GM18508 (cell line): ENCODE data around the gene KIAA0232.
A peak's percentile ranks its signal among the peaks of the same experiment; 100 is the strongest.
"Not testable (repeated sequence)": the region's sequence is repeated elsewhere in the genome, so short reads cannot be mapped to it uniquely, and the experiment has no call there.

Experiments
- ATAC-seq: cut with Tn5 transposase; IDR thresholded peaks from one replicate; pipeline ENCODE4 v1.9.1; 2021; ENCODE audit warnings: moderate number of reproducible peaks; ENCODE audit not compliant: insufficient read depth, unreplicated experiment

Gene KIAA0232

DNA sequence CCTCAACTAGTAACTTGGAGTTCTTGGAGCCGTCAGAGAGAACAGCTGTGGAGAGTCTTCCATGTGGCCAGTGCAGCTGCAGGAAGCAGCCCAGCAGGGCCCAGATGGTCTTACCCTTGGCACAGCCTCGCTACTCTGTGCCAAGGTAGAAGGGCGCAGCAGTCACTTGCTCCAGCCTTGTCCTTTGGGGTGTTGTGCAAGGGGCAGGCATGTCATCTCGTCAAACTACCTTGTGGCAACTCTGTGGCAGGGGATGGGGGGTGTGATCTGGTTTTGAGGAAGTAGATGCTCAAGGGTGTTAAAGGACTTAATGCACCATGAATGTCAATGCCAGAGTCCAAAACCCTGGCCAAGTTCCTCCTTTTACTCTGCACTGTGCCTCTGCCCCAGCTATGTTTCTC is 92.9 kb downstream of the KIAA0232 start:
- no peak for ATAC-seq

DNA sequence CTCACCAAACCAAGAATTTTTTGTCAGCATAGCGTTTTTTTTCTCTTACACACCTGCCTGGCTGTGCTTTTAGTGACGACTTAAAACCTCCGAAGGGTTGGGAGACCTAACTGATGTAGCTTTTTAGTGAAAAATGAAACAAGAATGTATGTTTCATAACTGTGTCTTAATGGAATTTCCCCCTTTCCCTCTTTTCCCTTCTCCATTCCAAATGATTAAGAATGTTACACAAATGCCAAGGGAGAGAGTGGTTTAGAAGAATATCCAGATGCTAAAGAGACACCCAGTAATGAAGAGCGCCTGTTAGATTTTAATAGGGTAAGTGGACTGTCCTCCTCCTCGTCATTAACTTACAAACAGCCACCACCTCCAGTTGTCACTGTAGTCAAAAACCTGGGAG is 93.9 kb downstream of the KIAA0232 start:
- ATAC-seq = no peak

DNA sequence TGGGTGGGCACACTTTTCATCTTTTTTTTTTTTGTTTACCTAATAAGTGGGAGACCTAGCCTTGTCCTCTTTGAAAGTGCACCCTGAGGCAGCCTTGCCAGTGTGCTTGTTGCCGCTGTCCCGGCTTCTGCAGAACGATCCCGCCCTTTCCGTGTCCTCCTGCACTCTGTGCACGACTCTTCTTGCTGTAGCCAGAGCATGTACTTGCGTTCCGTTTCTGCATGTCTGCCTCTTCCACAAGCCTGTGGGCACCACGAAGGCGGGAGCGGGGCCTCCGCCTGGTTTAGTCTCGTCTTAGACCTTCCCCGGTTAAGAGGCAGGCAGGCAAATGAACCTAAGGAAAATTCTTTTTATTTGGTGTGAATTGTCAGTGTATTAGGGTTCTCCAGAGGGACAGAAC is 94.5 kb downstream of the KIAA0232 start:
- no peak for ATAC-seq

DNA sequence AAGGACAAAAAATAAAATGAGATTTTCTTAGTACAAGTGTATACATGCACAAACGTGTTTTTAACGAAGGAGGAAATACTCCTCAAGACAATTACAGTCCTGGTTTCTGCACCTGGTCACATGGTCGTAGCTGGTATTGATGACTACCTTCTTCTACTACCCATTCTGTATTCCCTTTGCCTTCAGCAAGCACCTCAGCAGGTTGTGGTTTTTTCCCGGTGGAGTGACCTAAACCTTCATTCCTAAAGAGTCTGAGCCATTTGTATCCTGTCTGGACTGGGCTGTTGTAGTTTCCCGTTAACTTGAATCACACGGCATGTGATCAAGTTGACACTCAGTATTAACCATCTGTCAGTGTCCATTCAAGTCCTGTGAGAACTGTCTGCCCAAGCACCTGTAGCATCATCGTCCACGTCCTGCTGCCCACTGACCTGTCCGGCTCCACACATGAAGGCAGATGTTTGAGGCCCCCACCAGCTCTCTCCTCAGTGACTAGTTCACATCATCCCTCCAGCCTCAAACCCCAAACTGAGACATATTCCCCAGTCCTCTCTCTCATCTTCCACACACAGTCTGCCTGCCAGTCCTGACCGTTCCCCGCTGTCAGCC is 96.0 kb downstream of the KIAA0232 start:
- ATAC-seq = no peak

DNA sequence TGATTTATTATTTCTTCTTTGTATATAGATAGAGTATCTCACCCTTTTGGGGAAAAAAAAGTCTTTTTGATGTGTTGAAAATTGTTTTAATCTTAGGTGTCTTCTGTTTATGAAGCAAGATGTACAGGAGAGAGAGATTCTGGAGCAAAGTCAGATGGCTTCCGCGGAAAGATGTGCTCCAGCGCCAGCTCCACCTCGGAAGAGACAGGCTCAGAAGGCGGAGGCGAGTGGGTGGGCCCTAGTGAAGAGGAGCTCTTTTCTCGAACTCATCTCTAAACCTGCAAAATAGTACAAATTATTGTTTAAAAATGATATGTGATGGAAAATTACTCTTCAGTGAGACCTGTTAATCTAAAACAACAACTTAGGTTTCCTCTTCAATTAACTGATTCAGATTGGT is 98.2 kb downstream of the KIAA0232 start:
- ATAC-seq = no peak

DNA sequence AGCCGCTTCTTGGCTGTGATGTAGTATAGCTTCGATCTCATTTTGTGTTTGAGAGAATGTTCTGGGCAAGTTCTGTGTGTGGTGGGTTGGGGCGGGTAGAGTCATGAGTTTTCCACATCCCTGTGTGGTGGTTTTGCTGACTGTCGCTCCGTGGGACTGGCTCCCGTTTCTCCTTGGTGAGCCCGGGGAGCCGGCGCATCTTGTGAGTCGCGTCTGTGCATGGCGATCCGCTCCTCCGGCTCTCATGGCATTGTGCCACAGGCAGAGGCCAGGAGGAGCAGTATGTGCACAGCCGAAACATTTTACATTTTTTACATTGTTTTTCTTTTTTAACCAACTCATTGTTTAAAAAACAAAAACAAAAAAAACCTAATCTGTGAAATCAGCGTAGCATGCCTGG is 99.4 kb downstream of the KIAA0232 start:
- ATAC-seq = no peak

DNA sequence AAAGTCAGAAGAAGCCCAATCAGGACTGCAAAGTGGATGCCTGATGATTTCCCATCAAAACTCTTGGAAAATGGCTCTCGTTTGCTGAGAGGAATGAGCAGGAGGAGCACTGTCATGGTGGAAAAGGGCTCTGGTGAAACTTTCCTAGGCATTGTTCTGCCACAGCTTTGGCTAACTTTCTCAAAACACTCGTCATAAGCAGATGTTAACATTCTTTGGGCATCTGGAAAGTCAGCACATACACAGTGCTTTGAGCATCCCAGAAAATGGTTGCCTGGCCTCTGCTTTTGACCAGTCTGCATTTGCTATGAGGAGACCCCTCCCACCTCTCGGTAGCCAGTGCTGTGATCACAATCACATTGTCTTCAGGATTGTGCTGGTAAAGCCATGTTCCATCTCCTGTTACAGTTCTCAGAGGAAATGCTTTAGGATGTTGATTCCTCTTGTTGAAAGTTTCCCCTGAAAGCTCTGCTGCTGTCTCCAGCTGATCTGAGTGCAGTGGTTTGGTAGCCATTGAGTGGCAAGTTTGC is 101.9 kb downstream of the KIAA0232 start:
- no peak for ATAC-seq

DNA sequence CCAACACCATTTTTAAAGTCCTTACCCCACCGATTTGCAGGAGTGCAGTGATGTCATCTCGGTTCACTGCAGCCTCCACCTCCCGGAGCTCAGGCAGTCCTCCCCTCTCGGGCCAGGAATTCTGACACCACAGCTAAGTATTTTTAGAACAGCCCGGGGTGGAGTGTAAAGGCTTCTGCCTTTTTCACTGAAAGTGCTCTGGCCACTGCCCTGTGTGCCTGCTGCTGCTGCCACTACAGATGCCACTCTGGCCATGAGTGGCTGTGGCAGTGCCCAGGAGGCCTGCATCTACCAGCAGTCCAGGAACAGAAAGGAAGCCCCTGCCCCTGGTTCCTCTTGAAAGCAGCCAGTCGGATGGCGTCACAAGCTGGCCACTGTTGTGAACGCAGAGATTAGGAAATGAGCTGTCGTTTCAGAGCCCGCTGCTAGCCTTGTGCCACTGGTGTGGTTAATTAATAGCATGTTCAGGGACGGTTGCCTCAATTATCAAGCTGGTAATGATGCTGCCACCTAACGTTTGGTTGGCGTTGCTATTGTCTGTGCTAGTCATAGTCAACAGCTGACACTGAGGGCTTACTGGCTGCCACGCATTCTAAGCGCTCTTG is 103.5 kb downstream of the KIAA0232 start:
- ATAC-seq = peak; percentile 76

DNA sequence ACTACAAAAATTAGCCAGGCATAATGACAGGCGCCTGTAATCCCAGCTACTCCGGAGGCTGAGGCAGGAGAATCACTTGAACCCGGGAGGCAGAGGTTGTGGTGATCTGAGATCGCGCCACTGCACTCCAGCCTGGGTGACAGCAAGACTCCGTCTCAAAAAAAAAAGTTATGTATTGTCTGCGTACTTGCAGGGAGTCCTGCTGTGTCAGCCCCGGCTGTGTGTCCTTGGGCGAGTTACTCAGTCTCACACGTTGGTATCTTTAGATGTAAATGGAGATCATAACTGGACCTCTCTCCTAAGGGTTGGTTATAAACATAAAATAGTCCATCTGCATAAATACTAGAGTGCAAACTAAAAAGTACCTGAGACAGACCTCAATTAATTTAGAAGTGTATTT is 104.4 kb downstream of the KIAA0232 start:
- no peak for ATAC-seq

DNA sequence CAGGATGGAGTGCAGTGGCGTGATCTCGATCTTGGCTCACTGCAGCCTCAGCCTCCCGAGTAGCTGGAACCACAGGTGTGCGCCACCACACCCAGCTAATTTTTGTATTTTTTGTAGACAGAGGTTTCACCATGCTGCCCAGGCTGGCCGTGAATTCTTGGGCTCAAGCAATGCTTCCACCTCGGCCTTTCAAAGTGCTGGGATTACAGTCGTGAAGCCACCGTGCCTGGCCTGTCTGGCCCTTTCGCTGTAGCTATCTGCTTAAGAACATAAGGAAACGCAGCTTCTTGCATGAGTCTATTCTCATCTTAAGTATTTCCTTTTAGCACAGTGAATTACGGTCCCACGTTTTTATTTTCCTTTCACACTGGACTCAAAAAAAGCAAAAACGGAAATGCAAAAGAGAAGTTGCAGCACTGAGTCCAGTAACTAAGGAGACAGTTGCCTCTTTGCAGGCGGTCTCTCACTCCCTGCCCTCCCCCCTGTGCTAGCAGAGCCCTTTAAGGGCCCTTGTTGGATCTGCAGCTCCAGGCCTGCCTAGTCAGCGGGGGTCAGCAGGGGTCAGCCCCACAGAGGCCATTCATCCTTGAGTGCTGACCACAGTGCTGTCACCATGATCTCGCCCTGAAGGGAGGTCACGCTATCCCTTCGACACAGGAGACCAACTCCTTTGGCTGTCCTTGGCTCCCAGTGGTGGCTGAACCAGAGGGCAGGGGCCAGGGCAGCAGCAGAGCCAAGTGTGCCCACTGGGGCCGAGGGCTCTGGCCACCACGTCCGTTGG is 105.3 kb downstream of the KIAA0232 start:
- ATAC-seq = no peak

DNA sequence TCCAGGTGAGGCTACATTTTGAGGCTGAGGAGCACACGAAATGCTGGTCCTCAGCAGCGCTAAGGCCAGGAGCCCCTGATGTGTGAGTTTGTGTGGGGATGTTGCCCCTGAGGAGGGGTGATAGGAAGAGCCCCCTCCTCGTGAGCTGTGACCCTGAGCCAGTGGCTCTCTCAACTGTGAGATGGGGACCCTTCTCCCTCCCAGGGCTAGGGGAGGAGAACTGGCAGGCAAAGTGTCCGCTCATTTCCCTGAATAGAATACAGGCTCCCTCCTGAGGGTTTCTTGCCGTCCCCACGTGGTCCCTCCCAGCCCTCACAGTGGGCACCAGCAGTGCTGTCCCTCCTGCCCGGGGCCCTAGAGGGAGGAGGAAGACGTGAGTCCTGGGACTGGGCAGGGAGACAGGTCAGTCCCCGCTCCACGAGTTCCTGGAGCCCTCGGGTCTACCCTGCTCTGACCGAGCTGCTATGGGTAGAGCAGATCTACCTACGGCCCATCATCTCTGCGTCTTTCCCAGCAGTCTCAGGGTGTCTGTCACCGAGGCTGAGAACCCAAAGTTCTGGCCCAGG is 106.1 kb downstream of the KIAA0232 start:
- ATAC-seq = no peak

DNA sequence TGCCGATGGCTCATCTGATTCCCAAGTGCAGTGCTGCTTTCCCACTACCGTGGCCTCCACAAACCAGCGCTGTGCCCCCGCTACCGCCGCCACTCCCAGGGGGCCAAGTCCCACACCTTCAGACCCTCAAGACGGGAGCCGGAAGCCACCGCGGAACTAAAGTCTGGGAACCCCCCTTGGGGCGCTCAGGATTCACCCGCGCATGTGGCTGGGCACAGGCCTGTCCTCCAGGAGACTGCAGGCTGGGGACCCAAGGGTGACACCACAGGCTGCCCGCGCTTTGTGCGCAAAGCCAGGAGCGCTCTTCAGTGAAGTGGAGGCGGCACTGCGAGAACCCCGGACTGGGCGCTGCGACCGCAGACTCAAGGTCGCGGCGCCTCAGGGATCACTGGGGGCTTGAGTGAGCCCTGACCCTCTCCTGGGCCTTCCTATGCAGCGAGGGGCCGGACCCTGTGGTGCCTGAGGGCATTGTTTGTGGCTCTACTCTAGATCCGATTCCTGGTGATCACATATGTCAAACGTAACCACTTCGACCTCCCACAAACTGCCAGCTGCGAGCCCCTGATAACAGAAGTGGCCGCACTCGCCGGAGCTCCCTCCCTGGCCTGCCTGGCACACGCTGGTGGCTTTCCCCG is 106.7 kb downstream of the KIAA0232 start:
- no peak for ATAC-seq

DNA sequence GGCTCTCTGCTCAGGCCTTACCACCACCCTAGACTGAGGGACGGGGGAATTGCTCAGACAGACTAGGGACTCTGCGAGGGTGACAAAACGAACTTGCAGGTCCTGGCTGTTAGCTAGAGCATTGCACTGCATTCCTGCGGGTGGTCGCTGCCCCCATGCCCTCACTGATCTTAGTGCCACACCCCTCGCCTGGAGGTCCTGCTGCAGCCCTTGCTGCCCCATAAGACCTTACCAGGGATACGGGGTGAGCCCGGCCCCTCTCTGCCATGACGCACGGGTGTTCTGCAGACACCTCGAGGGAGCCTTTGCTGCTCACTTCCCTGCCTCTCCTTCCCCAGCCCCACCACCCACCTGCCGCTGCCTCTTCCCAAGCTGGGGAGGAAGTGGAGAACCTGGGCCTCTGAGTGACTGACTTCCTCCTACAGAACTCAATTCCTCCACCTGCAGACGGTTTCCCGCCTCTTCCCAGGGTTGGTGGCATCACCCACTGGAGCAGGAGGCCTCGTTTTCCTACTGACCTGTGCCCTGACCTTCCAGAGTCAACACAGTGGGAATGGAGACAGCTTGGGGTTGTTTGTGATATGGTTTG is 107.3 kb downstream of the KIAA0232 start:
- ATAC-seq = no peak

DNA sequence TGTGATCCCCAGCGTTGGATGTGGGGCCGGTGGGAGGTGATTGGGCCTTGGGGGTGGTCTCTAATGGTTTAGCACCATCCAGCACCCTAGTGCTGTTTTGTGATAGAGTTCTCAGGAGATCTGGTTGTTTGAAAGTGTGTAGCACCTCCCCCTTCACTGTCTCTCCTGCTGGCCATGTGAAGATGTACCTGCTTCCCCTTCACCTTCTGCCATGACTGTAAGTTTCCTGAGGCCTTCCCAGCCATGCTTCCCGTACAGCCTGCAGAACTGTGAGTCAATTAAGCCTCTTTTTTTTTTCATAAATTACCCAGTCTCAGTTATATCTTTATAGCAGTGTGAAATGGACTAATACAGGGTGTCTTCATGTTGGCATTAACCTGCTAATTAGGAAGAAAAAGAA is 107.8 kb downstream of the KIAA0232 start:
- no peak for ATAC-seq

DNA sequence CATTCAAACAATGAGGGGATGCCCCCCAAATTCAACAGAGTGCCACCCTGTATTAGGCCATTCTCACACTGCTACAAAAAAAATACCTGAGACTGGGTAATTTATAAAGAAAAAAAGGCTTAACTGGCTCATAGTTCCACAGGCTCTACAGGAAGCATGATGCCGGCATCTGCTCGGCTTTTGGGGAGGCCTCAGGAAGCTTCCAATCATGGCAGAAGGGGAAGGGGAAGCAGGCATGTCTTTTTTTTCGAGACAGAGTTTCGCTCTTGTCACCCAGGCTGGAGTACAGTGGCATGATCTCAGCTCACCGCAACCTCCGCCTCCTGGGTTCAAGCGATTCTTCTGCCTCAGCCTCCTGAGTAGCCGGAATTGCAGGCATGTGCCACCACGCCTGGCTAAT is 108.4 kb downstream of the KIAA0232 start:
- not testable (repeated sequence) for ATAC-seq

DNA sequence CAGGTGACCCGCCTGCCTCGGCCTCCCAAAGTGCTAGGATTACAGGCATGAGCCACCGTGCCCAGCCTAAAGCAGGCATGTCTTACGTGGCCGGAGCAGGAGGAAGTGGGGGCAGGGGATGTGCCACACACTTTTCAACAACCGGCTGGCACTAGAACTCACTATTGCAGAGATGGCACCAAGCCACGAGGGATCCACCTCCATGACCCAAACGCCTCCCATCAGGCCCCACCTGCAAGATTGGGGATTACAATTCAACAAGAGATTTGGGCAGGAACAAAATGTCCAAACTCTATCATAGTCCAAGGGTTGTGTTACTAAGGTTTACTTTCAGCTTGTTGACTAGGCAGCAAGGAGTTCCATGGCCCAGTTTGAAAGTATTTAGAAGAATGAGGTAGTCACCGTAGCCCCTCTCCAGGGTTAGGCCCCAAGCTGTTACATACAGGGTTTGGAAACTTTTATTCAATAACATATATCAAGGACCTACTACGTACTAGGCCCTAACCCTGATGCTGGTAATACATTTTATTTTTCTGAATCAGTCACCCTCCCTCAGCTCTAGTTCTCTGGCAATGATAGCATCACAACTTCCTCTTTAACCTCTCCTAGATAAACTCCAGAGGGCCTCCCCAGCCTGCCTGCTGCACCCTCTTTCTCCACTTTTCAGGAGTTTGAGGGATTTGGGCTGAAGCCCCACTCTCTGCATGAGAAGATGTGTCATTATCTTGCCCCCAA is 109.1 kb downstream of the KIAA0232 start:
- no peak for ATAC-seq

DNA sequence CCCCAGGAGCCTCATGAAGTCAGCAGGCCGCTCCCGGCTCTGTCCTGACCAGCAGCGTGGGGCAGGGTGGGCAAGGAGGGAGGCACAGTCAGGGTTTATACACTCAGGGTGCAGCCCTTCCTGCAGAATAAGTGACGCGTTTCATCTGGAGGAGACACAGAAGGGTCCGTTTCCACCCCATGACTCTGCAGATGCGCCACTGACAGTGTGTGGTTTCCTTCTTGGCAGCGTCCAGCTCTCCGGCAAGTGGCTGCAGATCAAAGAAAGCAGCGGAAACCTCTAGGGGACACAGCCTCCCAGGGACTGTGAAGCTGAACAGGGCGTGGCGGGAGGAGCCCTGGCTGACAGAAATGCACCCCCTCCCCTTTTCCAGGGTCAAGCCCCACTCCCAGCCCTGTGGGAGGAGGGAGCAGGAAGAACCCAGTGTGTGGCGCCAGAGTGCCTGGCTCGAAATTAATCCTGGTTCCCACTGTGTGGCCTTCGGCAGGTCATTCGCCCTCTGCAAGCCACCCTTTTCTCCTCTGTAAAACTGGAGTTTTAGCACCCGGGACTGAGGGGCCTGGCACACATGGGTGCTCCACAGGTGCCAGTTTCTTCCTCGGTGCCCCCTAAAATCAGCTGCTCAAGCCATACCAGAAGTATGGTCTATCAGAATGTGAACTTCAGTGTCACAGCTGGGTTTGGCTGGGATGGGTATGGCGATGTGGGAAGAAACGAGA is 109.8 kb downstream of the KIAA0232 start:
- ATAC-seq = no peak

DNA sequence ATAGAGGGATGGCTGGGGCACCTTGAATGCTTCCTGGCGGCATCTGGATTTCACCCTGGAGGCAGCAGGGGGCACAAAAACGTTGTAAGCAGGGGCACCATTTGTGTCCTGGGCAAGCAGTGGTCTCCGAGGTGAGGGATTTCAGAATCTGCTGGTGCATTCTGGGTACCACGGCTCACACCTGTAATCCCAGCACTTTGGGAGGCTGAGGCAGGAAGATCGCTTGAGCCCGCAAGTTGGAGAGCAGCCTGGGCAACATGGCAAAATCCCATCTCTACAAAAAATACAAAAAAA is 110.3 kb downstream of the KIAA0232 start:
- no peak for ATAC-seq

DNA sequence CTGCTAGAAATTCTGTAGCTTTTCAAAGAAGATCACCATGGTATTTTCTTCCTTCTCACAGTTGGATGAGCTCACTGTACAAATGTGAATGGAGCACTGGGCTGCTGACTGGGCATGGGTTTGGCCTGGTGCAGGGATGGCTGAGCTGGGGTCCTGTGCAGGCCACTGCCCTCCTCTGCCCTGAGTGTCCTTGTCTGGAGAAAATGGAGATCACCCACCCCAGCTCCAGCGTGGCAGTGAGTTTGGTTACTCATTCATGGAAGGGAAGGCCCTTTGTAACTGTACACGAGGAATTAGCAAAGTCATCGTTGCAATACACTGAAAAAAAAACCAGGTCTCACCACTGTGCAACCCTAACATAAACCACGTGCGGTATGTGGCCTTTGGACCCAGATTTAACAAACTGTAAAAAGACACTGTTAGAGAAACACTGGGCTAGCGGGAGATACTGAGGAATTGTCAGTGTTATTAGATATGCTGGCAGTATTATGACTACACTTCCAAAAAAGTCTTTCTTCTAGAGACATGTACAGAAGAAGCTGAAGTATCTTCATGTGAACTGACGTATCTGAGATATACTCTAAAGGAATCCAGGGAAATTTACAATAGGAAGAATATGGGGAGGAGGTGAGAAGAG is 111.0 kb downstream of the KIAA0232 start:
- no peak for ATAC-seq
